WERI-Rb-1 (cell line): Measurements from ENCODE around the gene C7.
"Not testable (repeated sequence)": the region's sequence is repeated elsewhere in the genome, so short reads cannot be mapped to it uniquely, and the experiment has no call there.

Experiments
- DNase-seq: peaks from one replicate; pipeline ENCODE4 v3.0.0-alpha.2; 2020
- H3K27ac ChIP-seq: fragments of 250-450 bp; sonication (Bioruptor Pico); 2 replicates; pipeline ENCODE4 v1.5.1; 2020; ENCODE audit warnings: mild to moderate bottlenecking, moderate library complexity
- H3K27me3 ChIP-seq: fragments of 250-450 bp; sonication (Bioruptor Pico); 2 replicates; pipeline ENCODE4 v1.5.1; 2021; ENCODE audit warnings: mild to moderate bottlenecking, low read depth, moderate library complexity; ENCODE audit not compliant: insufficient read depth, severe bottlenecking
- H3K36me3 ChIP-seq: fragments of 250-450 bp; sonication (Bioruptor Pico); 2 replicates; pipeline ENCODE4 v1.5.1; 2020; ENCODE audit warnings: mild to moderate bottlenecking, moderate library complexity
- H3K4me3 ChIP-seq: 2 replicates; pipeline ENCODE4 v1.5.1; 2011; ENCODE audit warnings: low read depth, mild to moderate bottlenecking, control low read depth, low read length
- H3K9me3 ChIP-seq: fragments of 250-450 bp; sonication (Bioruptor Pico); 2 replicates; pipeline ENCODE4 v1.5.1; 2021; ENCODE audit warnings: mild to moderate bottlenecking, moderate library complexity; ENCODE audit not compliant: severe bottlenecking
- TF ChIP-seq, protein P1 (sequence below): IDR thresholded peaks from 2 replicates; pipeline ENCODE4 v1.5.1; 2011; ENCODE audit warnings: low read depth, mild to moderate bottlenecking, control low read depth, inconsistent platforms, low read length

The C7 gene

DNA sequence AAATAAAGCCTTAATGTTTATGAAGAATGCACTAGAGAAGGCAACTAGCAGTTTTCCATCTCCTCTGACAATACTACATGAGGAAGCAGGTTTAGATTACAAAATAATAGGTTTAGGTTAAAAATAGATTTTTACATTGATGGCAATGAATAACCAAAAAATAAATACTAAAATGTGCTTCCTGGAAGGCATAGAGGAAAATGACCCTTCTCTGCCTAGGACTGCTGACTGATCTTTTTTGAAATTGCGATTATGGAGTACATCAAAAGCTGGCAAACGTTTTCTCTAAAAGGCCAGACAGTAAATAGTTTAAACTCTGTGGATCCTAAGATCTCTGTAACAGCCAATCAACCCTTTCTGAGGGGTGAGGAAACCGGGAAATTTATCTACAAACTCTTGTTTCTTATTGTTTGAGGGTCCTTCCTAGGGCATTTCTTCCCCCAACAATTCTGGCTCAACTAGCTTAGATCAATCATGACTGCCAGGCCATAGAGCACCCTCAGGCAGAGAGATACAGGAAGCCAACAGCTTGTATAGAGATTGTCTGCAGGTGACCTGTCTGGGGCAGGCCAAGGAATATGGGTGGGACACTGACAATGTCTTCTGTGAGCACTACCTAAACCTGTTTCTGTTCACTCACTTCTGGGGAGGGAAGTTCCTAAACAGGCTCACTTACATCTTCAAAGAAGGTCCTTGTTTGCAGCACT lies 94.5 kb downstream of the C7 start:
- Histone ChIP-seq H3K4me3 (no peak overlapping the region), H3K27me3 (no peaks in the 10 kb centered on the region), H3K36me3 (no peaks in the 10 kb centered on the region), H3K27ac (no peak overlapping the region), H3K9me3 (no peaks in the 10 kb centered on the region)
- TF ChIP-seq, protein P1, sequence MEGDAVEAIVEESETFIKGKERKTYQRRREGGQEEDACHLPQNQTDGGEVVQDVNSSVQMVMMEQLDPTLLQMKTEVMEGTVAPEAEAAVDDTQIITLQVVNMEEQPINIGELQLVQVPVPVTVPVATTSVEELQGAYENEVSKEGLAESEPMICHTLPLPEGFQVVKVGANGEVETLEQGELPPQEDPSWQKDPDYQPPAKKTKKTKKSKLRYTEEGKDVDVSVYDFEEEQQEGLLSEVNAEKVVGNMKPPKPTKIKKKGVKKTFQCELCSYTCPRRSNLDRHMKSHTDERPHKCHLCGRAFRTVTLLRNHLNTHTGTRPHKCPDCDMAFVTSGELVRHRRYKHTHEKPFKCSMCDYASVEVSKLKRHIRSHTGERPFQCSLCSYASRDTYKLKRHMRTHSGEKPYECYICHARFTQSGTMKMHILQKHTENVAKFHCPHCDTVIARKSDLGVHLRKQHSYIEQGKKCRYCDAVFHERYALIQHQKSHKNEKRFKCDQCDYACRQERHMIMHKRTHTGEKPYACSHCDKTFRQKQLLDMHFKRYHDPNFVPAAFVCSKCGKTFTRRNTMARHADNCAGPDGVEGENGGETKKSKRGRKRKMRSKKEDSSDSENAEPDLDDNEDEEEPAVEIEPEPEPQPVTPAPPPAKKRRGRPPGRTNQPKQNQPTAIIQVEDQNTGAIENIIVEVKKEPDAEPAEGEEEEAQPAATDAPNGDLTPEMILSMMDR, result no peak
- DNase-seq, result no peak

DNA sequence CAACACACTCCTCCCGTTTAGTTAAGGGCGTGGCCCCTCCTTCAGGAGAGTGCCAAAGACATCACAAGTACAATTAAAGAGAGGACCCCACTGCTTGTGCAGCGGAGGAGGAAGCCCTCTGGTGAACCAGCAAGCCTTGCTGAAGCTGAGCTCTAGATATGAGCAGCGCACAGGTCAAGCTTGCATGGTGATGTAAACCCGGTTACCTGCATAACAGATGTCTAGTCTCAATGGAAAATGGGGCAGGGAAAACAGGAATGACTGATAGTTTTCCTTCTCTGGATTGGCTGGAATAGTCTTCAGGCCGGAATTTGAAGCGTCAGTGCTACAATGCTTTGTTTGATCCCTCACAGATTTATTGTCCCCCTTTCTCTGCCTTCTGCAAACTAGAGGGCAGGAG lies 95.6 kb downstream of the C7 start:
- Histone ChIP-seq H3K27ac (no peak overlapping the region), H3K36me3 (no peaks in the 10 kb centered on the region), H3K27me3 (no peaks in the 10 kb centered on the region), H3K4me3 (no peak overlapping the region), H3K9me3 (no peaks in the 10 kb centered on the region)
- TF ChIP-seq, protein P1, result no peak
- no peak for DNase-seq

DNA sequence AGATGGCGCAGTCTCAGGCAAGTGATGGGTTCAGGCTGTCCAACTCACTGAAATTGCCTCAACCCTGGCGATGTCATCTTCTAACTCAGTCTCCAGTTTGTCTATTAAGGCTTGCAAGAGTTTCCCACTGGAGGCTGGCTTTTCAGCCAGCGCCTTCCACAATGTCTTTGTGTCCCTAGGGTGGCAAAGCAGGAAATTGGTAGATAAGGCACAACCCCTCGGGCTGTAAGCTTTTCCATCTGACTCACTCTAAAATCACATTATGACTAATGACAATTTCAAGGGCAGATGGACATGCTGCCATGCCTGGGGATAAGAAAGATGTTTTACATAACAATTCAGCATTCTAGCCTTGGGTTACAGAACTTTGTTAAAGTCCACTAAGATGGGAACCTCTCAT lies 99.9 kb downstream of the C7 start:
- TF ChIP-seq, protein P1, result no peak
- no peak overlapping the region for H3K4me3 ChIP-seq
- H3K9me3 ChIP-seq, result no peaks in the 10 kb centered on the region
- DNase-seq, result no peak
- H3K27ac ChIP-seq, result no peak overlapping the region
- H3K27me3 ChIP-seq, result no peaks in the 10 kb centered on the region
- no peaks in the 10 kb centered on the region for H3K36me3 ChIP-seq

DNA sequence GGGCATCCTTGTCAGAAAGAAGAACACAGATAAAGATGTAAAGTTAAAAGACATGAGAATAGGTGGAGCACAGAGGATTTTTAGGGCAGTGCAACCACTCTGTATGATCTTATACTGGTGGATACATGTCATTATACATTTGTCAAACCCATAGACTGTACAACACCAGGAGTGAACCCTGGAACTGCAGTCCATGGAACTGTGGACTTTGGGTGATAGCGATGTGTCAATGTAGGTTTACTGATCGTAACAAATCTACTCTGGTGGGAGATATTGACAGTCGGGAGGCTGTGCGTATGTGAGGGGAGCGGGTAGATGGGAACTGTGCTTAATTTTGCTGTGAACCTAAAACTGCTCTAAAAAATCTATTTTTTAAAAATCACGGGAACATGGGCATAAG lies 101.3 kb downstream of the C7 start:
- no peak overlapping the region for H3K4me3 ChIP-seq

DNA sequence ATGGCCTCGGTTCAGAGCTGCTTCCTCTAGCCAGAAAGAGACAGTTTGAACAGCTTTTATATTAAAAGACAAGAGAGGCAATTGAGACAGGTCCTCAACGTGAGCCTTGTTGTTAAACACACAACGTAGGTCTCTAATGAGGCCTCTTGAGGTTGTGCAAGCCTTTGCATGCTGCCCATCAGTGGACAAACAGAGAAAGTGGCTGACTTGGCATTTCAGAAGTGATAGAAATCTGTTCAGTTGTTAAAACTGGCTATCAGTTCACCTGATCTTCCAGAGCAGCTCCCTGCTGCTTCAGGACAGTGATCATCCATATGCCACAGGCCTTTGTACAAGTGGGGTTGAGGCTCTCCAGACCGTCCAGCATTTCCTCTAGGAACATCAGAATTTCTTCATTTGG lies 103.0 kb downstream of the C7 start:
- no peak for DNase-seq
- Histone ChIP-seq H3K27ac (no peak overlapping the region), H3K4me3 (no peak overlapping the region), H3K9me3 (no peaks in the 10 kb centered on the region), H3K27me3 (no peaks in the 10 kb centered on the region), H3K36me3 (no peaks in the 10 kb centered on the region)
- TF ChIP-seq, protein P1, result no peak

More for the DNA sequence above, 101.3 kb downstream of the C7 start:
- no peak overlapping the region for H3K27ac ChIP-seq
- TF ChIP-seq, protein P1, result no peak
- H3K36me3 ChIP-seq, result no peaks in the 10 kb centered on the region
- no peaks in the 10 kb centered on the region for H3K9me3 ChIP-seq
- no peak for DNase-seq
- H3K27me3 ChIP-seq, result no peaks in the 10 kb centered on the region

DNA sequence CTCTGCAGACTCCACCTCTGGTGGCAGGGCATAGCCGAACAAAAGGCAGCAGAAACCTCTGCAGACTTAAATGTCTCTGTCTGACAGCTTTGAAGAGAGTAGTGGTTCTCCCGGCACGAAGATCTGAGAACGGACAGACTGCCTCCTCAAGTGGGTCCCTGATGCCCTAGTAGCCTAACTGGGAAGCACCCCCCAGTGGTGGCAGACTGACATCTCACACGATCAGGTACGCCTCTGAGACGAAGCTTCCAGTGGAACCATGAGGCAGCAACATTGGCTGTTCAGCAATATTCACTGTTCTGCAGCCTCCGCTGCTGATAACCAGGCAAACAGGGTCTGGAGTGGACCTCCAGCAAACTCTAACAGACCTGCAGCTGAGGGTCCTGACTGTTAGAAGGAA lies 113.3 kb downstream of the C7 start:
- DNase-seq, H3K36me3 ChIP-seq, H3K9me3 ChIP-seq, H3K4me3 ChIP-seq, H3K27me3 ChIP-seq, H3K27ac ChIP-seq: not testable (repeated sequence)
